T-helper 1 cell treated with Interleukin-12 subunit alpha and Interleukin-12 subunit beta and Interleukin-4 antibody, amounts not matched to agents 30 ng/mL and 1 ng/mL, for 36 hours (primary cell): ENCODE results near the gene ANKRD22. TPM values are rescaled to one million over a fixed set of nuclear protein-coding genes. Genes with fewer than 3 reads are reported as not detected.

Source experiments
- intact Hi-C: fragments of 100-400 bp; cut with micrococcal nuclease; formaldehyde crosslinking; loops from one replicate; pipeline ENCODE4 v1.15.1; 2024
- total RNA-seq: library from RNA; stranded (reverse); gene quantifications from 2 replicates; pipeline ENCODE4 v1.2.3, GENCODE V29; 2022

ANKRD22 gene
- total RNA-seq, 1 donor from 2014 or later: 0.42 TPM

- intact Hi-C loops: loop anchor here (1.0 to 10.0 kb wide), 18 partner anchors 7 to 1061 kb away; partner anchors contain the start of genes ATAD1, FAS, IFIT5 and KIF20B
These were observed 28.1 kb upstream of the ANKRD22 start, which contains the start of gene STAMBPL1 for GRCh38 chr10:88879534-88880281. STAMBPL1 (plus strand) TSS chr10:88880245; CDS start chr10:88901709, 21,464 bp downstream.

GRCh38 chr10:88877298-88877697 lies 25.7 kb upstream of the ANKRD22 start:
- intact Hi-C loops: no loop called here

- intact Hi-C loops: no loop called here
These were observed 23.4 kb upstream of the ANKRD22 start for GRCh38 chr10:88875081-88875480.

DNA sequence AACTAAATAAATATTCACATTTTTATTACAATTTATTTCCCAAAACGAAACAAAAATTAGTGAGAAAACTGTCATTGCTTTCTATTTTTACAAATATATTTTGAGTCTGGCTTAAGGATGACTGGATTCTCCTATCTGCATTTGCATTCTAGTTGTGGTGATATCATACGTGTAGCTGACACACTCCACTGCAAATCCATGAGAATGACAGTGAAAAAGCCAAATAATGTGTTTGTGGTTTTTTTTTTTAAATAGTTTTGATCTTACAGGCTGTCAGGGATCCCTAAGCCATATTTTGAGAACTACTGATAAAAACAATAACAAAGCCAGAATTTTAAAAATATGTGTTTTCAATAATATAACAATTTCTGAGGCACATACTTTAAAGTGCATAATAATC lies 22.6 kb upstream of the ANKRD22 start:
- intact Hi-C loops: no loop called here

DNA sequence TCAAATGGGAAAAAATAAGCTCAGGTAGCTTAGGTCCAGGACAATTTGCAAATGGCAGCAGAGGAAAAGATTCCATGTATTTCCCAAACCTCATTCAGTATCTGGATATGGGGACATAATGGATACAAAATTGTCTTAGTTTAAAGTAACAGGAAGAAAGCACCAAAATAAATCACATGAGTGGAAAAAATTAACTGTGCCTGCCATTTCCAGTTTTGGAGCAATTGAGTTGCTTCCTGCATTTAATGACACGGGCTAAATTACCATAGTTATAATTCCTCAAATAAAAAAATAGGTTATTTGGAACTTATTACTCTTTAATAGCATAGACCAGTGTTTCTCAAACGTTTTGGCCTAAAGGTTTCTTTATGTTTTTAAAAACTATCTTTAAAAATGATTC lies 22.1 kb upstream of the ANKRD22 start:
- intact Hi-C loops: no loop called here

DNA sequence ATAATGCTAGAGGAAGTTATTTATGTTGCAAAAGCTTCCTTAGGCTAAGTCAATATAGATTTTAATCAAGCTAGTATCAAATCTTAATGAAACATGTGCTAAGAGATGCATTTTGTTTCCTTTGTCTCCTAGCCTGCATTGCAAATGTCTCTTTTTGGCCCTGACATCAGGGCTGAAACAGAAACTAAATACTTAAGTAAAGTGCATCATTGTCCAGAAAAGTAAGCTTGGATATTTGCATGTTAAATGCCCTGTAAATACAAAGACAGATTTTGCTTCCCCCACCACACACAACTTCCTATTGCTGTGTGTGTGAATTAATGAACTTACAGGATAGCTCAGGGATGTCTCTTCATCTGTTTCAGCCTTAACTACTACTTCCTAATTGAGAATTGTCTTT lies 18.4 kb upstream of the ANKRD22 start:
- intact Hi-C loops: loop anchor here (2.0 kb wide), 1 partner anchor 17 kb away; no protein-coding TSS in a partner anchor

DNA sequence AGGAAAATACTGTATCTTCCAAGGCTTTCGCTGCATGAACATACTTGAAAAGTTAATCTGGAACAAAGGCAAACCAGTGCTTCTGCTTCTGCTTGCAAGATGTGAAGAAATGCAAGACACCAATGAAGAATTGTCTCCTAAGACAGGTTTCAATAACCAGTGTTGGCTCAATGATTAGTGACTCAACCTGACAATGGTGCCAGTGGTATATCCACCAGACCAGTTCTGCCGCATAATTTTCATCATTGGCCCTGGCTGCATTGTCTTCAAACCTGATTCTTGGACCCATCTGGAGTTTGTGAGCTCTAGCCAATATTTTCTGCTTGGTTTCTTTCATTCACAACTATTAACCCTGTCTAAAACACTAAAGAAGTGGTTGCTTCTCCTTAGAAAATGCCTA lies 14.8 kb upstream of the ANKRD22 start:
- intact Hi-C loops: loop anchor here (1.0 kb wide), 1 partner anchor 31 kb away; no protein-coding TSS in a partner anchor

GRCh38 chr10:88865281-88865876 lies 13.7 kb upstream of the ANKRD22 start:
- intact Hi-C loops: loop anchor here (1.0 kb wide), 2 partner anchors 55 to 177 kb away; no protein-coding TSS in a partner anchor

- intact Hi-C loops: no loop called here
These were observed 9.4 kb upstream of the ANKRD22 start for GRCh38 chr10:88861036-88861435.

GRCh38 chr10:88858491-88858890 lies 6.8 kb upstream of the ANKRD22 start:
- intact Hi-C loops: no loop called here

- intact Hi-C loops: no loop called here
These were observed 6.2 kb upstream of the ANKRD22 start for GRCh38 chr10:88857831-88858230.

DNA sequence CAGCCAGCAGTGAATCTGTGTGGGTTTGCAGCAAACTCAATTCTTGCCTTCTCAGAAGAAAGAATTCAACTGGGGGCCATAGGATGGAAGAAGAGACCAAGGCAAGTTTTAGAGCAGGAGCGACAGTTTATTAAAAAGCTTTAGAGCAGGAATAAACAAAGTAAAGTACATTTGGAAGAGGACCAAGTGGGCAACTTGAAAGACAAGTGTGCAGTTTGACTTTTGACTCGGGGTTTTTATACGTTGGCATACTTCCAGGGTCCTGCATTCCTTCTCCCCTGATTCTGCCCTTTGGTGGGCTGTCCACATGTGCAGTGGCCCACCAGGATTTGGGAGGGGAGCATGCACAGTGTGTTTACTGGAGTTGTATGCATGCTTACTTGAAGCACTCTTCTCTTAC lies 3.0 kb upstream of the ANKRD22 start:
- intact Hi-C loops: no loop called here

DNA sequence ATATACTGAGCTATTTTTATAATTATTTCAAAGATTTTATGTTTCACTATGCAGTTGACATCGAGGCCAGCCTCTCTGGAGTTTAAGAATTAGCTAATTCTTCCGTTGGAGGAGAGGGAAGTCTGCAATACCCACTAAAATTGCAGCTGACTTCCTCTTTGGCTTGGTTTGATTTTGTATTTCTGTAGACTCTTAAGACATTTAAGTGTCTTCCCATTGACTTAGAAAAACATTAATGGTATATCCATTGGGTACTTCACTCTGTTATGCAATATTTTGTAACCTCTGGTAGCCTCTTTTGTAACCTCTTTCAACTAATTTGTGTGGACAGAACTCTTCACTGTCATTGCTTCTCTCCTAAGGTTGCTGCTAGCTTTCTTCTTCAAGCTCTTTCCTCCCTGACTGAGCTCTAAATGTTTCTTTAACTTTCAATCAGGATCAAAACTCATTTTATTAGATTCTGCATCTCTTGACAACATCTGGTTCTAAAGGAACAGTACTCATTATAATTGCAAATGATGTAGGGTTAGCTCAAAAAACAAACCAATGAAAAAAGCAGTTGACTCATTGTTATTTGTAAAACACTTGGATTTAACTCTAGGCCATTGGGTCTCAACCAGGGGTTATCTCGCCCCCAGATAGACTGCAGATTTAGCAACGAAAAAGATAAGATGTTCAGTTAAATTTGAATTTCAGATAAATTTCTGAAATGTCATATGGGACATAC lies 1.7 kb upstream of the ANKRD22 start:
- intact Hi-C loops: loop anchor here (2.0 kb wide), 1 partner anchor 17 kb away; no protein-coding TSS in a partner anchor

GRCh38 chr10:88852327-88852726 lies 683 bp upstream of the ANKRD22 start:
- intact Hi-C loops: loop anchor here (2.0 kb wide), 1 partner anchor 18 kb away; no protein-coding TSS in a partner anchor

DNA sequence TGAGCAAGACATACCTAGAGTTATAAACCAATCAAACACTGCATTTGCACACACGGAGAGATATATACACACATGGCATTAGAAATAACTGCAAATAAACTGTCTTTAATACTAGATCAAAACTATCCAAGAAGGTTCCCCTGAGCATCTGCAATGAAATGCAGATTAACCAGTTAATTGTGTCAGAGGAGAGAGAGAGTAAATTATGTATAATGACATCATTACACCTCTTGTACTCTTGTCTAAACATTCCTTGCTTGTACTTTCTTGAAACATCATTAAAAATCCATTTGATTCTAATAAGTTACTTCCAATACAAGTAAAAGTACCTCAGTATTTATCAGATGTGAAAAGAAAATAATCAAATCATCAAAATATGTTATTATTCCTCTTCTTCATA lies 932 bp downstream of the ANKRD22 start:
- intact Hi-C loops: no loop called here

GRCh38 chr10:88849234-88849633 lies 2.4 kb downstream of the ANKRD22 start:
- intact Hi-C loops: loop anchor here (2.0 kb wide), 1 partner anchor 22 kb away; no protein-coding TSS in a partner anchor

DNA sequence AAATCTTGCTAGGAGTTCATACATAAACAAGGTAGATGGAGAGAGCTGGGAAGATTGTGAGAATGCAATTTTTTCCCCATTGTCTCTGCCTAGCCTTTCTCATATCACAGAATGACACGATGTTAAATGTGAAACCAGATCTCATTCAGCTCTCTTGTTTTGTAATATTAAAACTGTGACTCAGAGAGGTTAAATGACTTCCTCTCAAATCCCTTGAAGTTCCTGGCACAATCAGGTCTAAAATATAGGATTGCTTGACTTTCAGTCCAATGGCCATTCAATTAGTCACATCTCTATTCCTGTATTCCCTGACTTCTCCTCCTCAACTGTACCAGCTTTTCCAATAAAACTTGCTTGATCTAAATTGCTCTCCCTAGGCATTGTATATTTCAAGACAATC lies 3.1 kb downstream of the ANKRD22 start:
- intact Hi-C loops: loop anchor here (1.0 to 2.0 kb wide), 3 partner anchors 12 to 32 kb away; partner anchors contain the start of gene STAMBPL1

- intact Hi-C loops: no loop called here
These were observed 8.5 kb downstream of the ANKRD22 start for GRCh38 chr10:88843171-88843570.

DNA sequence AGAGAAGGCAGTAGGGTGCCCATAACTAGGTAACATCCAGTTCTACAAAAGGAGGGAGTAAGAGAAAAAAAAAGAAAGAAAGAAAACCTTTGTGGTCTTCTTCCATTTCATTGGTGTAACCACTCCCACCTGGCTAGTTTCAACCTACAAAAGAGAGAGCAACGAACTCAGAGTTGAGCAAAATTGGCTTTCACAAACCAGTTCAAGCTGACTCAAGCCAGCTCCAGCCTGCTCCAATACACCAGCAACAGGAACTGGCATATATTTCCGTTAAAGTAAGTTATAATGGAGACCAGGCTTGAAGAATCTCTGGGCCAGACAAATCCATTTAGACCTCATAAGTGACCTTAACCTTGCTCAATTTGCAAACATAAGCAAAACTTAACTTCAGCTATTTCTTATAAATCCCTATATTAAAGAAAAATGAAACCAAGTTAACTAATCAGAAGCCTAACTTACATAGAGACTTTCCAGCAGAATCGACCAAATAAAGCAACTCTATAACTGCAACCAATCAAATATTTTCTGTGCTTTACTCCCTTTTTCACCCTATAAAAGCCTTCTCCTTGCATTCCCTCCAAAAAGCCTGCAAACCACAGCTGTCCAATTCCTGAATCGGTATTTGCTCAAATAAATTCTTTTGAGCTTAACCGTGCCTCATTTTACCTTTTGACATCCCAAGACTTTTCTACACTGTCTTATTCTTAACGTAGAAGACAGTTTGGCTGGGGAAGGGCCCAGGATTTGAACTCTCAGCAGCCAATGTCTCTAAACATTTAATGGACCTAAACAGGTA lies 10.1 kb downstream of the ANKRD22 start:
- intact Hi-C loops: no loop called here

DNA sequence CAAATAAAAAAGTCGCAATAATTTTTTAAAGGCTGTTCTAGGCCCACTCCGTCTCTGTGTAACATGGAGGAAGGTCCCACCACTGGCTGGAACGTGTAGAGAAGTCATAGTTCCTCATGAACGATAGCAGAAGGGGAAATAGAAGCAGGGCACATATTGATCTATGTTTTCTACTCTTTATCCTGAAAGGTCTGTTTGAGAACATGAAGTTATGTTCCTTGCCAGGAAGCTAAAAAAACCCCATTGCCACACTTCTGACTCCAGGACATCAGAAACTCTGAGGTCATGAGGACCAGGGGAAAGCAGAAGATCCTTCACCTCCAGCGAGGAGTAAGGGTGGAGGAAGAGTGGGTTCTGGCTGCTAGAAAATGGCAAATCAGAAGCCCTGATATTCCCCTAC lies 10.8 kb downstream of the ANKRD22 start:
- intact Hi-C loops: no loop called here

- intact Hi-C loops: no loop called here
These were observed 11.5 kb downstream of the ANKRD22 start for GRCh38 chr10:88840104-88840503.
